ENCODE measurements around the gene ARHGAP33. TPM values are rescaled to one million over a fixed set of nuclear protein-coding genes. Genes with fewer than 3 reads are reported as not detected.

ARHGAP33 gene
- total RNA-seq, 6 experiments from 2014 or later, result 5.4 to 11.0 (median 8.8) TPM

GRCh38 chr19:35788205-35788960, 13.0 kb downstream of the ARHGAP33 start:
- H3K27me3 Mint-ChIP-seq (ENCODE audit: insufficient read depth), result peaks cover 3% of the 10 kb centered on the region; the same call in 1 of the 2 replicates
- TF ChIP-seq CTCF (IDR thresholded peaks at IDR 0.05), result no peak

GRCh38 chr19:35789195-35789977, 14.0 kb downstream of the ARHGAP33 start:
- no peak overlapping the region for H3K4me3 Mint-ChIP-seq
- no peak for DNase-seq
- H3K4me1 Mint-ChIP-seq (ENCODE audit: low read depth), result no peaks in the 10 kb centered on the region
- H3K36me3 Mint-ChIP-seq (ENCODE audit: low read depth), result no peaks in the 10 kb centered on the region
- TF ChIP-seq CTCF (IDR thresholded peaks at IDR 0.05), result no peak
- no peaks in the 10 kb centered on the region for H3K9me3 Mint-ChIP-seq
- H3K27me3 Mint-ChIP-seq (ENCODE audit: insufficient read depth), result peaks cover 3% of the 10 kb centered on the region
- H3K27ac Mint-ChIP-seq, result no peak overlapping the region

More at GRCh38 chr19:35788205-35788960, 13.0 kb downstream of the ARHGAP33 start:
- Mint-ChIP-seq H3K36me3 (ENCODE audit: low read depth) (no peaks in the 10 kb centered on the region), H3K9me3 (no peaks in the 10 kb centered on the region), H3K27ac (no peak overlapping the region; the same call in 1 of the 2 replicates), H3K4me1 (ENCODE audit: low read depth) (no peaks in the 10 kb centered on the region), H3K4me3 (no peak overlapping the region)
- DNase-seq, result no peak

GRCh38 chr19:35789978-35790944, 14.9 kb downstream of the ARHGAP33 start:
- Mint-ChIP-seq H3K36me3 (ENCODE audit: low read depth) (no peaks in the 10 kb centered on the region), H3K9me3 (no peaks in the 10 kb centered on the region), H3K27ac (no peak overlapping the region), H3K4me1 (ENCODE audit: low read depth) (no peaks in the 10 kb centered on the region), H3K4me3 (no peak overlapping the region), H3K27me3 (ENCODE audit: insufficient read depth) (peaks cover 5% of the 10 kb centered on the region)
- DNase-seq, result no peak
- no peak for TF ChIP-seq CTCF (IDR thresholded peaks at IDR 0.05)

GRCh38 chr19:35790981-35791813, 15.8 kb downstream of the ARHGAP33 start:
- DNase-seq, result no peak
- H3K36me3 Mint-ChIP-seq (ENCODE audit: low read depth), result no peaks in the 10 kb centered on the region
- H3K4me1 Mint-ChIP-seq (ENCODE audit: low read depth), result no peaks in the 10 kb centered on the region
- peak; percentile 48 for TF ChIP-seq CTCF (IDR thresholded peaks at IDR 0.05)
- no peaks in the 10 kb centered on the region for H3K9me3 Mint-ChIP-seq
- no peak overlapping the region for H3K4me3 Mint-ChIP-seq
- peaks cover 8% of the 10 kb centered on the region for H3K27me3 Mint-ChIP-seq (ENCODE audit: insufficient read depth)
- no peak overlapping the region for H3K27ac Mint-ChIP-seq
